ENCODE measurements around the gene SMTNL2.

DNA sequence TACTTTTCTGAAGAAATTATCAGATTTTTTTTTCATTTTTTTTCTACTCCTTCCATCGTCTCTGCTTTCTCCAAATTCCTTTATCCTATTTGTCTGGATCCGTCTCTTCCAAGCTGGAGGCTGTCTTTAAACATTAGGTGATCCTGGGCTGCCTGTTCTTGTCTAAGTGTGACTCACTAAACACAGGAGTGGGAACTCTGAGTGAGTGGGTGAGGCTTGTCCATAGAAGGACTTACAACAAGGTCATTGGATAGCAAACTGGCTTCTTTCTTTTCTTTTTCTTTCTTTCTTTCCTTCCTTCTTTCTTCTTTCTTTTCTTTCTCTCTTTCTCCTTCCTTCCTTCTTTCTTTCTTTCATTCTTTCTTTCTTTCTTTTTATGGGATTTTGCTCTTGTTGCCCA is 38.9 kb downstream of the SMTNL2 start:
- TF ChIP-seq, protein P1, sequence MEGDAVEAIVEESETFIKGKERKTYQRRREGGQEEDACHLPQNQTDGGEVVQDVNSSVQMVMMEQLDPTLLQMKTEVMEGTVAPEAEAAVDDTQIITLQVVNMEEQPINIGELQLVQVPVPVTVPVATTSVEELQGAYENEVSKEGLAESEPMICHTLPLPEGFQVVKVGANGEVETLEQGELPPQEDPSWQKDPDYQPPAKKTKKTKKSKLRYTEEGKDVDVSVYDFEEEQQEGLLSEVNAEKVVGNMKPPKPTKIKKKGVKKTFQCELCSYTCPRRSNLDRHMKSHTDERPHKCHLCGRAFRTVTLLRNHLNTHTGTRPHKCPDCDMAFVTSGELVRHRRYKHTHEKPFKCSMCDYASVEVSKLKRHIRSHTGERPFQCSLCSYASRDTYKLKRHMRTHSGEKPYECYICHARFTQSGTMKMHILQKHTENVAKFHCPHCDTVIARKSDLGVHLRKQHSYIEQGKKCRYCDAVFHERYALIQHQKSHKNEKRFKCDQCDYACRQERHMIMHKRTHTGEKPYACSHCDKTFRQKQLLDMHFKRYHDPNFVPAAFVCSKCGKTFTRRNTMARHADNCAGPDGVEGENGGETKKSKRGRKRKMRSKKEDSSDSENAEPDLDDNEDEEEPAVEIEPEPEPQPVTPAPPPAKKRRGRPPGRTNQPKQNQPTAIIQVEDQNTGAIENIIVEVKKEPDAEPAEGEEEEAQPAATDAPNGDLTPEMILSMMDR (conservative IDR thresholded peaks at IDR 0.05; ENCODE audit: low read depth, low read length): no peak
- no peak for TF ChIP-seq EZH2 (IDR thresholded peaks at IDR 0.05; ENCODE audit: low read length, unreplicated experiment)
- no peak for TF ChIP-seq EZH2phosphoT487 (IDR thresholded peaks at IDR 0.05; ENCODE audit: borderline replicate concordance, low read length)

Measured in PC-3 (cell line).